AG04449 (cell line): ENCODE data around the gene DNAJB5.

Experiments used
- CTCF ChIA-PET: fragments of 350-600 bp; formaldehyde crosslinking; extraction: SDS; loops from one replicate; lab custom pipeline; 2021; ENCODE audit warnings: antibody characterized with exemption; lab: Yijun Ruan, JAX
- POLR2A ChIA-PET: fragments of 400-600, 350-600 bp; formaldehyde crosslinking; extraction: SDS; loops from one replicate; lab custom pipeline; 2020; ENCODE audit warnings: antibody characterized with exemption, inconsistent platforms; lab: Yijun Ruan, JAX
- DNase-seq: peaks from one replicate; pipeline ENCODE4 v3.0.0-alpha.2; 2010; ENCODE audit warnings: low read depth, low spot score
- H3K4me3 ChIP-seq: 2 replicates; pipeline ENCODE4 v1.5.1; 2011; ENCODE audit warnings: low read depth, mild to moderate bottlenecking, control low read depth, low read length
- TF ChIP-seq, protein P1 (sequence below): IDR thresholded peaks from one replicate; pipeline ENCODE4 v1.5.1; 2011; ENCODE audit warnings: mild to moderate bottlenecking, moderate library complexity, low read length, control low read depth, inconsistent platforms; ENCODE audit not compliant: insufficient read depth; ENCODE audit errors: missing control alignments

DNAJB5 gene

DNA sequence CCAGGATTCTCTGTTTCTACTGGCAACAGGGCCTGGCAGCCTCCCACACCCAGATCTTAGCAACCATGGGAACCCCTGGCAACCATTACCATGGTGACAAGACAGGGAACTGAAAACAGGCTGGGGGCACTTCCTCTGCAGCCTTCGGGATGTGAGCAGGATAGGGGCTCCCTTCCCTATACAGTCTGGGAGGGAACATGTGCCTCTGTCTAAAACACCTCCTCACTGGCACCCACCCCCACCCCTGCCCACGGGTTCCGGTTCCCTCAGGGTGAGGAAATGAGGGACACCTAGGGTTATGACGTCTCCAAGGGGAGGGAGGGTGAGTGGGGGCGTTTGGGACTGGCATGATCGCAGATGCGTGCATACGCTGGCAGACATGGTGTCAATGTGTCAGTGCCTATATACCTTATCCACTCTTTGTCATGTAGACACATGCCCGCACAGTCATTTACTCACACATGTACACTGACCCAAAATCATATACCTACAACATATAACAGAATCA lies 3.0 kb upstream of the DNAJB5 start:
- no peak overlapping the region for H3K4me3 ChIP-seq
- POLR2A ChIA-PET, result no interaction called here
- TF ChIP-seq, protein P1, sequence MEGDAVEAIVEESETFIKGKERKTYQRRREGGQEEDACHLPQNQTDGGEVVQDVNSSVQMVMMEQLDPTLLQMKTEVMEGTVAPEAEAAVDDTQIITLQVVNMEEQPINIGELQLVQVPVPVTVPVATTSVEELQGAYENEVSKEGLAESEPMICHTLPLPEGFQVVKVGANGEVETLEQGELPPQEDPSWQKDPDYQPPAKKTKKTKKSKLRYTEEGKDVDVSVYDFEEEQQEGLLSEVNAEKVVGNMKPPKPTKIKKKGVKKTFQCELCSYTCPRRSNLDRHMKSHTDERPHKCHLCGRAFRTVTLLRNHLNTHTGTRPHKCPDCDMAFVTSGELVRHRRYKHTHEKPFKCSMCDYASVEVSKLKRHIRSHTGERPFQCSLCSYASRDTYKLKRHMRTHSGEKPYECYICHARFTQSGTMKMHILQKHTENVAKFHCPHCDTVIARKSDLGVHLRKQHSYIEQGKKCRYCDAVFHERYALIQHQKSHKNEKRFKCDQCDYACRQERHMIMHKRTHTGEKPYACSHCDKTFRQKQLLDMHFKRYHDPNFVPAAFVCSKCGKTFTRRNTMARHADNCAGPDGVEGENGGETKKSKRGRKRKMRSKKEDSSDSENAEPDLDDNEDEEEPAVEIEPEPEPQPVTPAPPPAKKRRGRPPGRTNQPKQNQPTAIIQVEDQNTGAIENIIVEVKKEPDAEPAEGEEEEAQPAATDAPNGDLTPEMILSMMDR, result no peak
- CTCF ChIA-PET, result interaction anchor here (0.7 to 1.1 kb wide), 2 partner anchors 51 to 87 kb away, joined by 3 to 5 read pairs; no protein-coding TSS in a partner anchor
- DNase-seq, result no peak

DNA sequence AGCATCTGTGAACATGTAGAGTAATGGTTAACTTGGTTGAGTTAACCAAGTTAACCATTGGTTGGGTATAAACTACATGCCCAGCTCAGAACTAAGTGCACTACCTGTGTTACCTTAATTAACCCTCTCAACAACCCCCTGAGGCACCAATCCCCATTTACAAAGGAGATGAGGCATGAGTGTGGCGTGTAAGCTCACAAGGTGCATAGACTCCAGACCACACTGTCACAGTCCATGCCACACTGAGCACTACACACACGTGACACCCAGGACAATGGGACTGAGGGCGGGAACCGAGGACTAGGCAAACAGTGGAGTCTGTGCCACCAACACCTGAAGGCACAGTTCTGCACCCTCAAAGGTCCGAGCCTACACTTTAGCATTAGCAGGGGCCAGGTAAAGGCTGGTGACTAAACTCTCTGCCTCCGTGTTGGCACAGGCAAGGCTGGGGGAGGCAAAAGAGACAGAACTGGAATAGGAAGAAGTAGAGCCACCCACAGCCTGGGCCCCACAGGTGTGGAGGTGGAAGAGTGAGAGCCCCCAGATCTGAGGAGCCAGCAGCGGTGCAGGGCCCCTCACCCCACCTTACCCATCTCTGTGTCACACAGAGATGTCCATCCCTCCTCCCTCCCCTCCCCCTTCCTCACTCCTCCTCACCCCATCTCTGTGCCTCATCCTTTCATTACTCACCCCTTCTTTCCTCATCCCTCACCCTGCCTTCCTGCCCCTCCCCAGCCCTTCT lies 2.2 kb upstream of the DNAJB5 start:
- TF ChIP-seq, protein P1, result no peak
- DNase-seq, result no peak
- CTCF ChIA-PET, result interaction anchor here (1.1 kb wide), 1 partner anchor 88 kb away, joined by 5 read pairs; no protein-coding TSS in a partner anchor
- H3K4me3 ChIP-seq, result no peak overlapping the region
- POLR2A ChIA-PET, result no interaction called here

DNA sequence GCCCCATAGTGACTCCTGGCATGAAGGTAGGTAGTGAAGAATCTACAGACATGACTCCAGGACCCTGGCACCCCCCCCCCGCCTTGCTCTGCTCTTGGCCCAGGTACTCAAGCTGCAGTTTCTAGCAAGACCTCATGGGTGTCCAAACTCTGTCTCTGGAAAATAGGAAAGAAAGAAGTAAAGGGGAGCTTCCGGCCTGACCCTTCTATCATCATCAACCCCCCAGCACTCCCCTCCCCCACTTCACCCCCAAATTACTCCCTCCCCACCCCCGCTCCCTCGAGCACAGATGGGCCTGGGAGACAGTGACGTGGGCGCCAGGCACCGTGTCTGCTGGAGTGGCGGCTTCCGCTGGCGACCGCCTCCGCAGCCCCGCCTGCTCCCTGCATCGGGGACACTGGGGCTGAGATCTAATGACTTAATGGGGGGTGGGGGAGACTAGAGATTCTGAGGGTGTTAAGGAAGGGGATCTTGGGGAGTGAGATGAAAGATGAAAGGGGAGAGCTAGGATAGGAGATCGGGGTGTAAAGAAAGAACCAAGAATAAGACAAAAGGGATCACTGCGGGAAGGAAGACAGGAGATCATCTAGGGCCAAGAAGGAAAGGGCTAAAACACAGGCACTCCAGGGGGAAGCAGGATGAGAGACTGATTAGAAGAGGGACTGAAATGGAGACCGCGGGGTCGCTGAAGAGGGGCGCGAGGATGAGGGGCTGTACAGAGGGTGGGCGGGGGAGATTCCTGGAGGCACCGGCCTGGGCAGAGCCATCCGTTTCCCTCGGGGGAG lies 1.1 kb upstream of the DNAJB5 start:
- H3K4me3 ChIP-seq, result peak overlapping the region; percentile 61
- ChIA-PET POLR2A (interaction anchor here (0.6 kb wide), 1 partner anchor 921 kb away, joined by 3 read pairs; no protein-coding TSS in a partner anchor), CTCF (interaction anchor here (1.0 to 2.5 kb wide), 4 partner anchors 9 to 89 kb away, joined by 3 to 12 read pairs (median 4); no protein-coding TSS in a partner anchor)
- TF ChIP-seq, protein P1, result no peak
- DNase-seq, result no peak

DNA sequence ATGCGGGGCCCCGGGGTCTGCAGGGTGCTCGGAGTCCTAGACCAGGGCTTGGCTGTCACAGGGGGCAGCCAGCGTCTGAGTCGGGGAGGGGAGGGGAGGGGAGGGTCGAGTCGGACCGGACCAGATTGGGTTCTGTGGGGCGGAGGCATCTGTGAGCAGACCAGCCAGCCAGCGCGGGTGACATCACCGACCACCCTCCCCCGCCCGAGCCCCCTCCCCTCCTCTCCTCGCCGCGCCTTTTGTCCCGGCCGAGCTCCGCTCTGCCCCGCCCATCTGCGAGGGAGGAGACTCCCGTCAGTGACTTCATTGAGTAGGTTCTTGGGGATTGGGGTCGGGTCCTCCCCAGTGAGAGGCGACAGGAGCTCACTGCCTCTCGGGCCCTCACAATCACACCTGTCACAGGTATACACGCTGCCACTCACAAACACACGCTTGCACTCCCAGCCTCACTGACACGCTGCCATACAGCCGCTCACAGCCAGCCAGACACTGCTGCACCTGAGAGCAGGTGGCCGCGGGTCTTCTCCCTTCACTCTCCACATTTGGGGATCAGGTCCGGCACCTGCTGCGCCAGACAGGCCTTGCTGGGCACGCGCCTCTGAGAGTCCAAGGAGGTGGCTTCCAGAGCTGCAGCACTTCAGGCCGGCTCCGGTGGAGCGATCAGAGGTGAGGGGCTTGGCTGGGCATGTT lies 546 bp downstream of the DNAJB5 start:
- DNase-seq, result no peak
- POLR2A ChIA-PET, result interaction anchor here (0.7 to 0.9 kb wide), 2 partner anchors 12 to 81 kb away, joined by 3 to 5 read pairs; no protein-coding TSS in a partner anchor

DNA sequence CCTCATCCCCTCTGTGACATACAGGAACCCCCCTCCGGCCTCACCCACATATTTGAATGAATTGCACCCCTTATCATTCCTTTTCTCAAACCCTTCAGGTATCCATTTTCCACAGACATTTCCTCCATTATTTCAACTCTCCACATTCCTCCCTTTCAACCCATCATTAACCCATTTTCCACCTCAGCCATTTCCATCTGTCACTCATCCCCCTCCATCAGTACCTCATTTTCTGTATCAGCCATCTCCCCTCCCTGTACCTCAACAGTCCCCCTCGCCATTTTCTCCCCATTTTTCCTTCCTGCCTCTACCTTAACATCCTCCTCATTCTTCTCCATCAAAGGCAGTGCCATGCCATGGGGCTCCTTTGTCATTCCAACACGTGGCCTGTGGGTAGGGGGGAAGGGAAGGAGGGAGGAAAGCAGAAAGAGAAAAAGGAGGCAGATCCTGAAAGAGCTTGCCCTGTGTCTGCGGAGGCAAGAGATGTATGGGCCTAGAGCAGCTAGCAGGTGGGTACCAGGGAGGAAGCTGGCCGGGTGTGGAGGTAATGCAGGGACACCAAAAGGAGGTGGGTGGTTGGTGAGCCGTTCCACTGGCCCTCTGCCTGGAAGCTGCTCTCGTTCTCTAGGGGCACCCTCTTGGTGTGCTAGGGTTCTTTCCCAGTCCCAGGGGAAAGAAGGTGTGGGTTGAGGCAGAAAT lies 1.5 kb downstream of the DNAJB5 start:
- CTCF ChIA-PET, result interaction anchor here (0.6 to 1.9 kb wide), 3 partner anchors 60 to 120 kb away, joined by 3 to 13 read pairs (median 3); no protein-coding TSS in a partner anchor
- POLR2A ChIA-PET, result no interaction called here
- TF ChIP-seq, protein P1, result no peak
- DNase-seq, result no peak
- no peak overlapping the region; the same call in 1 of the 2 replicates for H3K4me3 ChIP-seq

More for the DNA sequence above, 546 bp downstream of the DNAJB5 start:
- CTCF ChIA-PET, result interaction anchor here (0.6 to 2.5 kb wide), 6 partner anchors 17 to 121 kb away, joined by 3 to 12 read pairs (median 4); partner anchors contain the start of genes PIGO and VCP
- TF ChIP-seq, protein P1, result no peak
- peak overlapping the region; percentile 88 for H3K4me3 ChIP-seq
